ENCODE results near the gene DDR1. TPM values are rescaled to one million over a fixed set of nuclear protein-coding genes. Genes with fewer than 3 reads are reported as not detected.
A peak's percentile ranks its signal among the peaks of the same experiment; 100 is the strongest.
"Not testable (repeated sequence)": the region's sequence is repeated elsewhere in the genome, so short reads cannot be mapped to it uniquely, and the experiment has no call there.

Gene DDR1
- total RNA-seq, 3 donors from 2014 or later, result 145 to 336 (median 271) TPM

GRCh38 chr6:30855429-30856075 lies 28.8 kb upstream of the DDR1 start:
- no peak for DNase-seq
- H3K9me3 ChIP-seq, result peaks cover 12% of the 10 kb centered on the region
- H3K4me1 ChIP-seq (ENCODE audit: low read depth), result no peaks in the 10 kb centered on the region
- no peaks in the 10 kb centered on the region for H3K36me3 ChIP-seq (ENCODE audit: low read depth)
- intact Hi-C loops (cut with DNase I, micrococcal nuclease), result no loop called here
- peak; percentile 40 for ATAC-seq
- H3K4me3 ChIP-seq, result no peak overlapping the region
- no peak for TF ChIP-seq CTCF (IDR thresholded peaks at IDR 0.05)

- intact Hi-C loops (cut with DNase I, micrococcal nuclease), result no loop called here
- DNase-seq (no peak), ATAC-seq (no peak)
- no peak for TF ChIP-seq CTCF (IDR thresholded peaks at IDR 0.05)
- Histone ChIP-seq H3K4me1 (ENCODE audit: low read depth) (no peaks in the 10 kb centered on the region), H3K4me3 (no peak overlapping the region), H3K36me3 (ENCODE audit: low read depth) (no peaks in the 10 kb centered on the region), H3K9me3 (peaks cover 4% of the 10 kb centered on the region)
These were observed 27.2 kb upstream of the DDR1 start for GRCh38 chr6:30857112-30857511.

- no peak for TF ChIP-seq CTCF (IDR thresholded peaks at IDR 0.05)
- Histone ChIP-seq H3K4me1 (ENCODE audit: low read depth) (no peaks in the 10 kb centered on the region), H3K36me3 (ENCODE audit: low read depth) (no peaks in the 10 kb centered on the region), H3K4me3 (no peak overlapping the region), H3K9me3 (peaks cover 4% of the 10 kb centered on the region)
- intact Hi-C loops (cut with DNase I, micrococcal nuclease), result no loop called here
- ATAC-seq (no peak), DNase-seq (no peak)
These were observed 26.8 kb upstream of the DDR1 start for GRCh38 chr6:30857549-30857948.

- H3K4me3 ChIP-seq; DNase-seq; H3K4me1 ChIP-seq (ENCODE audit: low read depth); intact Hi-C loops (cut with DNase I, micrococcal nuclease); H3K9me3 ChIP-seq; H3K36me3 ChIP-seq (ENCODE audit: low read depth); ATAC-seq: not testable (repeated sequence)
These were observed 24.6 kb upstream of the DDR1 start for GRCh38 chr6:30859726-30860125.

- intact Hi-C loops (cut with DNase I, micrococcal nuclease), result no loop called here
- no peaks in the 10 kb centered on the region for H3K4me1 ChIP-seq (ENCODE audit: low read depth)
- TF ChIP-seq CTCF (IDR thresholded peaks at IDR 0.05), result no peak
- H3K36me3 ChIP-seq (ENCODE audit: low read depth), result no peaks in the 10 kb centered on the region
- ATAC-seq, result no peak
- H3K4me3 ChIP-seq, result no peak overlapping the region
- no peak for DNase-seq
- peaks cover 4% of the 10 kb centered on the region for H3K9me3 ChIP-seq
These were observed 22.9 kb upstream of the DDR1 start for GRCh38 chr6:30861257-30862048.

- ATAC-seq, result no peak
- no peak for DNase-seq
- peaks cover 4% of the 10 kb centered on the region for H3K9me3 ChIP-seq
- H3K4me1 ChIP-seq (ENCODE audit: low read depth), result no peaks in the 10 kb centered on the region
- no peak overlapping the region for H3K4me3 ChIP-seq
- H3K36me3 ChIP-seq (ENCODE audit: low read depth), result no peaks in the 10 kb centered on the region
- TF ChIP-seq CTCF (IDR thresholded peaks at IDR 0.05), result no peak
- intact Hi-C loops (cut with DNase I, micrococcal nuclease), result no loop called here
These were observed 22.0 kb upstream of the DDR1 start for GRCh38 chr6:30862156-30862875.
